Mucosa of descending colon (tissue), 3 donors: ENCODE data around the gene PSMB2. TPM values are rescaled to one million over a fixed set of nuclear protein-coding genes. Genes with fewer than 3 reads are reported as not detected.

Experiments used
- ATAC-seq: fragments of 200-7000 bp; cut with Tn5 transposase; one replicate; pipeline ENCODE4 v1.9.1; 2020; ENCODE audit warnings: mild to moderate bottlenecking, moderate library complexity
- DNase-seq, 3 donors: peaks; one replicate each; pipeline ENCODE4 v3.0.0-alpha.2; 2020
- H3K36me3 ChIP-seq: fragments of 200-600 bp; one replicate; pipeline ENCODE4 v1.8.0; 2021; ENCODE audit warnings: low read depth, mild to moderate bottlenecking
- H3K4me1 ChIP-seq: fragments of 200-600 bp; one replicate; pipeline ENCODE4 v1.8.0; 2021; ENCODE audit warnings: low read depth, mild to moderate bottlenecking
- H3K4me3 ChIP-seq: fragments of 200-600 bp; one replicate; pipeline ENCODE4 v1.8.0; 2021; ENCODE audit warnings: mild to moderate bottlenecking
- H3K9me3 ChIP-seq: fragments of 200-600 bp; one replicate; pipeline ENCODE4 v1.8.0; 2021; ENCODE audit warnings: mild to moderate bottlenecking
- CTCF ChIP-seq: fragments of 200-600 bp; IDR thresholded peaks from one replicate; pipeline ENCODE4 v1.8.0; 2022; ENCODE audit warnings: antibody characterized with exemption, mild to moderate bottlenecking
- intact Hi-C, 2 donors: fragments of 100-400 bp; cut with DNase I in 1 of 2; cut with micrococcal nuclease in 1 of 2; formaldehyde crosslinking; loops; one replicate each; pipeline versions ENCODE4 v1.11.0 to v1.11.1; 2022; cut with DNase I, micrococcal nuclease
- total RNA-seq, 3 donors: library from RNA; stranded (reverse); fragmentation: NEBNext Ultra II Directional in 2 of 3; extraction: Animal tissue kit (Norgen Biotek cat#: 25700) in 2 of 3; gene quantifications; one replicate each; pipeline versions ENCODE4 v1.2.1 to v1.2.4, GENCODE V29; 2021 to 2023
- donor health status: DM: no; HTN: no; CAD: no; lungs with moderate emphysema.
- donor health status: DM: no; HTN: no; CAD: no.
- donor health status: DM: no; HTN: yes; CAD: no.

Gene PSMB2
- total RNA-seq, 3 donors from 2014 or later: 34.8 to 62.9 (median 39.7) TPM

DNA sequence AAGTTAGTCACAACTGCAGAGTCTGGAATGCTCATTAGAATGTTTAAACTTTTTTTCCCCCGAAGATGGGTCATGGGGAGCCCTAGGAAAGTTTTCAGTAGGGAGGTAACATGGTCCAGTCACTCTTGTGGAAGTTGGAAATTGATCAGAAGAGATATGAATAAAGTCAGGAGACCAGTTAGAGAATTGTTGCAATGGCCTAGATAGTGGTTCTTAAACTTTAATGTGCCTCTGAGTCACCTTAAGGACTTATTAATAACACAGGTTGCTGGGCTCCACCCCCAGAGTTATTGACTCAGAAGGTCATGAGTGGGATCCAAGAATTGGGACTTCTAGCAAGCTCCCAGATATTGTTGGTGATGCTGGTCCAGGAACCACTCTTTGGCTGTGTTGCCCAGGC, 71.4 kb downstream of the PSMB2 start:
- ATAC-seq (no peak), DNase-seq (no peak)
- H3K9me3 ChIP-seq: no peaks in the 10 kb centered on the region
- no peak overlapping the region for H3K4me3 ChIP-seq
- intact Hi-C loops: loop anchor here (5.0 to 10.0 kb wide), 3 partner anchors 118 to 205 kb away; partner anchors contain the start of gene C1orf216 (in 1 of the 2)
- TF ChIP-seq CTCF: no peak
- H3K4me1 ChIP-seq: peaks cover 8% of the 10 kb centered on the region
- H3K36me3 ChIP-seq: no peaks in the 10 kb centered on the region

DNA sequence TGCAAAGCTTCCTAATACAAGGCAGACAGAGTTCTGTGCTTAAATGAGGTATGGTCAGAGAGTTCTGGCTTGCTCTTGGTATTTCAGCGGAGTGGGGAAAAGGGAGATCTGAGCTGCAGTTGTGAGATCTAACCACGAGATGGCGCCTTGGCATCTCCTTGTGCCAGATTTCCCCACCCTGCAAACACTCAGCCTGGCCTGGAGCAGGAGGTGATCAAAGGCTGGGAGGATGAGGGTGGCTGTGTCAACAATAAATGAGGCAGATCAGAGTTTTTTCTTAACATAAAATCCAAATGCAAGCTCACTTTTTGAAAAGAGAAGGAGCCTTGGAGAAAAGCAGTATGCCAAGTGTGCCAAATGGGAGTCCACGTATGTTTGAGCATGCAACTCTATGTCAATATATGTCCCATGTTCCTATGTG, 72.3 kb downstream of the PSMB2 start:
- DNase-seq: peak in 2 of 3 donors; percentile 69 to 82
- intact Hi-C loops: loop anchor here (5.0 to 10.0 kb wide), 3 partner anchors 117 to 206 kb away; partner anchors contain the start of gene C1orf216 (in 1 of the 2)
- ATAC-seq: peak; percentile 77
- Histone ChIP-seq H3K4me3 (no peak overlapping the region), H3K36me3 (no peaks in the 10 kb centered on the region), H3K4me1 (peaks cover 8% of the 10 kb centered on the region), H3K9me3 (no peaks in the 10 kb centered on the region)
- peak; percentile 65 for TF ChIP-seq CTCF

GRCh38 chr1:35567947-35568558, 73.3 kb downstream of the PSMB2 start:
- Histone ChIP-seq H3K36me3 (no peaks in the 10 kb centered on the region), H3K9me3 (no peaks in the 10 kb centered on the region), H3K4me1 (peaks cover 3% of the 10 kb centered on the region), H3K4me3 (no peak overlapping the region)
- TF ChIP-seq CTCF: no peak
- DNase-seq (no peak), ATAC-seq (no peak)
- intact Hi-C loops: loop anchor here (5.0 to 10.0 kb wide), 3 partner anchors 116 to 207 kb away; partner anchors contain the start of gene C1orf216 (in 1 of the 2)

GRCh38 chr1:35565742-35566133, 75.6 kb downstream of the PSMB2 start:
- no peaks in the 10 kb centered on the region for H3K36me3 ChIP-seq
- no peak for TF ChIP-seq CTCF
- DNase-seq (no peak), ATAC-seq (no peak)
- intact Hi-C loops: loop anchor here (5.0 to 10.0 kb wide), 3 partner anchors 113 to 209 kb away; partner anchors contain the start of gene C1orf216 (in 1 of the 2)
- H3K4me3 ChIP-seq: no peak overlapping the region
- no peaks in the 10 kb centered on the region for H3K4me1 ChIP-seq
- no peaks in the 10 kb centered on the region for H3K9me3 ChIP-seq

DNA sequence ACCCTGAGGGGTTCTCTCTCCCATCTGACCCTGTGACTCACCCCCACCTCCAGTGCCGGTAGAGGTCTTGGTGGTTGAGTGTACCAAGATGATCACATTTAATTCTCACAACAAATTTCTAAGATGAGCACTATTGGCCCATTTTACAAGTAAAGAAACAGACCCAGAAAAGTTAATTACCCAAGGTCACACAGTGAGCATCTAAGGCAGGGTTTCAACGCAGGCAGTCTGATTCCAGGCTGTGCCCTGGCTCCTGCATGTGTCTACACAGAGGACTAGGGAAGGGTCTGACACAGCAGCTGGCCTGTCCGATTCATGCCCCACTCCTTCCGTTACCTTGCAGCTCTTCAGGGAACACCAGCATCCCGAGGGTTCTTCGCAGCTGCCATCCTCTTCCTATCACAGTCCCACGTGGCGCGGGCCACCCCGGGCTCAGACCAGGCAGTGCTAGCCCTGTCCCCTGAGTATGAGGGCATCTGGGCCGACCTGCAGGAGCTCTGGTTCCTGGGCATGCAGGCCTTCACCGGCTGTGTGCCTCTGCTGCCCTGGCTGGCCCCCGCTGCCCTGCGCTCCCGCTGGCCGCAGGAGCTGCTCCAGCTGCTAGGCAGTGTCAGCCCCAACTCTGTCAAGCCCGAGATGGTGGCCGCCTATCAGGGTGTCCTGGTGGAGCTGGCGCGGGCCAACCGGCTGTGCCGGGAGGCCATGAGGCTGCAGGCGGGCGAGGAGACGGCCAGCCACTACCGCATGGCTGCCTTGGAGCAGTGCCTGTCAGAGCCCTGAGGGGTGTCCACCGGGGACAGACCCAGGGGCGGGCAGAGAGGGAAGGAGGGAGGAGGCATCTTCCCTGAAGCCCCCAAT, 76.2 kb downstream of the PSMB2 start:
- TF ChIP-seq CTCF: peak; percentile 1
- no peaks in the 10 kb centered on the region for H3K4me1 ChIP-seq
- H3K36me3 ChIP-seq: no peaks in the 10 kb centered on the region
- H3K4me3 ChIP-seq: no peak overlapping the region
- H3K9me3 ChIP-seq: no peaks in the 10 kb centered on the region
- ATAC-seq: no peak
- intact Hi-C loops: loop anchor here (5.0 to 10.0 kb wide), 3 partner anchors 113 to 210 kb away; partner anchors contain the start of gene C1orf216 (in 1 of the 2)
- DNase-seq: no peak
